Upper lobe of right lung (tissue), 1 donor: ENCODE data around the gene FOXO6. TPM values are rescaled to one million over a fixed set of nuclear protein-coding genes. Genes with fewer than 3 reads are reported as not detected.

ENCODE experiments used
- ATAC-seq: fragments of 200-7000 bp; cut with Tn5 transposase; one replicate; pipeline ENCODE4 v1.9.1; 2020; ENCODE audit warnings: mild to moderate bottlenecking, moderate library complexity
- DNase-seq: peaks from one replicate; pipeline ENCODE4 v3.0.0-alpha.2; 2020
- H3K27ac ChIP-seq: fragments of 200-600 bp; one replicate; pipeline ENCODE4 v1.8.0; 2022
- H3K27me3 ChIP-seq: fragments of 200-600 bp; one replicate; pipeline ENCODE4 v1.8.0; 2022; ENCODE audit warnings: mild to moderate bottlenecking
- H3K36me3 ChIP-seq: fragments of 200-600 bp; one replicate; pipeline ENCODE4 v1.8.0; 2022
- H3K4me1 ChIP-seq: fragments of 200-600 bp; one replicate; pipeline ENCODE4 v1.8.0; 2022
- H3K4me3 ChIP-seq: fragments of 200-600 bp; one replicate; pipeline ENCODE4 v1.8.0; 2022; ENCODE audit warnings: mild to moderate bottlenecking
- H3K9me3 ChIP-seq: fragments of 200-600 bp; one replicate; pipeline ENCODE4 v1.8.0; 2022
- CTCF ChIP-seq: fragments of 200-600 bp; IDR thresholded peaks from one replicate; pipeline ENCODE4 v1.8.0; 2022; ENCODE audit warnings: antibody characterized with exemption
- intact Hi-C: fragments of 100-400 bp; cut with DNase I; formaldehyde crosslinking; loops from one replicate; pipeline ENCODE4 v1.11.0; 2022
- total RNA-seq: library from RNA; stranded (reverse); fragmentation: NEBNext Ultra II Directional; extraction: Animal tissue kit (Norgen Biotek cat#: 25700); gene quantifications from one replicate; pipeline ENCODE4 v1.2.1, GENCODE V29; 2021
- donor health status: DM: no; HTN: yes; CAD: no; lungs with severe emphysema.

FOXO6 gene
- total RNA-seq, 1 donor from 2014 or later: 0.43 TPM

- ATAC-seq: no peak
- no peak overlapping the region for H3K27ac ChIP-seq
- H3K36me3 ChIP-seq: no peaks in the 10 kb centered on the region
- intact Hi-C loops: no loop called here
- TF ChIP-seq CTCF: no peak
- H3K4me1 ChIP-seq: peaks cover 17% of the 10 kb centered on the region
- H3K27me3 ChIP-seq: peaks cover 4% of the 10 kb centered on the region
- DNase-seq: no peak
- no peaks in the 10 kb centered on the region for H3K9me3 ChIP-seq
- H3K4me3 ChIP-seq: no peak overlapping the region
Observed at GRCh38 chr1:41378222-41378621, 17.0 kb downstream of the FOXO6 start.

GRCh38 chr1:41378999-41379737, 17.9 kb downstream of the FOXO6 start:
- H3K9me3 ChIP-seq: no peaks in the 10 kb centered on the region
- DNase-seq (no peak), ATAC-seq (no peak)
- peaks cover 17% of the 10 kb centered on the region for H3K4me1 ChIP-seq
- TF ChIP-seq CTCF: no peak
- H3K27ac ChIP-seq: no peak overlapping the region
- intact Hi-C loops: no loop called here
- H3K36me3 ChIP-seq: no peaks in the 10 kb centered on the region
- peaks cover 4% of the 10 kb centered on the region for H3K27me3 ChIP-seq
- no peak overlapping the region for H3K4me3 ChIP-seq

GRCh38 chr1:41379738-41380130, 18.5 kb downstream of the FOXO6 start:
- Histone ChIP-seq H3K9me3 (no peaks in the 10 kb centered on the region), H3K36me3 (no peaks in the 10 kb centered on the region), H3K27ac (no peak overlapping the region), H3K4me1 (peaks cover 17% of the 10 kb centered on the region), H3K4me3 (no peak overlapping the region), H3K27me3 (peaks cover 4% of the 10 kb centered on the region)
- ATAC-seq (no peak), DNase-seq (no peak)
- TF ChIP-seq CTCF: no peak
- intact Hi-C loops: no loop called here

GRCh38 chr1:41380195-41380594, 19.0 kb downstream of the FOXO6 start:
- Histone ChIP-seq H3K27me3 (peaks cover 4% of the 10 kb centered on the region), H3K4me1 (peaks cover 17% of the 10 kb centered on the region), H3K27ac (no peak overlapping the region), H3K36me3 (no peaks in the 10 kb centered on the region), H3K9me3 (no peaks in the 10 kb centered on the region), H3K4me3 (no peak overlapping the region)
- no peak for TF ChIP-seq CTCF
- no peak for DNase-seq
- intact Hi-C loops: no loop called here
- no peak for ATAC-seq

GRCh38 chr1:41380979-41381691, 19.9 kb downstream of the FOXO6 start:
- Histone ChIP-seq H3K27ac (peak overlapping the region; percentile 82), H3K4me1 (peaks cover 17% of the 10 kb centered on the region), H3K36me3 (no peaks in the 10 kb centered on the region), H3K9me3 (no peaks in the 10 kb centered on the region), H3K27me3 (peaks cover 4% of the 10 kb centered on the region), H3K4me3 (peak overlapping the region; percentile 58)
- ATAC-seq (peak; percentile 4), DNase-seq (peak; percentile 80)
- TF ChIP-seq CTCF: no peak
- intact Hi-C loops: no loop called here
